ENCODE results near the gene SPCS2. TPM values are rescaled to one million over a fixed set of nuclear protein-coding genes. Genes with fewer than 3 reads are reported as not detected.
"Not testable (repeated sequence)": the region's sequence is repeated elsewhere in the genome, so short reads cannot be mapped to it uniquely, and the experiment has no call there.

SPCS2 gene
- total RNA-seq, 1 experiment from 2014 or later = 175 TPM

GRCh38 chr11:74984730-74985129 is 35.7 kb downstream of the SPCS2 start:
- DNase-seq = no peak
- Histone ChIP-seq H3K9me3 (ENCODE audit: insufficient read depth, low read depth) (no peaks in the 10 kb centered on the region), H3K27ac (no peak overlapping the region), H3K4me3 (no peak overlapping the region), H3K36me3 (ENCODE audit: low read depth) (no peaks in the 10 kb centered on the region), H3K79me2 (ENCODE audit: low read depth) (no peaks in the 10 kb centered on the region), H3K27me3 (ENCODE audit: insufficient read depth, low read depth) (no peaks in the 10 kb centered on the region), H3K4me1 (replicated peaks; ENCODE audit: insufficient read depth) (peaks cover 2% of the 10 kb centered on the region), H4K20me1 (ENCODE audit: insufficient read depth) (no peaks in the 10 kb centered on the region), H3F3A (ENCODE audit: insufficient read depth, low read depth) (peaks cover 18% of the 10 kb centered on the region; the same call in 1 of the 2 replicates), H3K9me2 (ENCODE audit: insufficient read depth) (no peaks in the 10 kb centered on the region), H2AFZ (no peak overlapping the region), H3K4me2 (no peak overlapping the region)
- no TSS peak for BruUV-seq (replicated peaks)
- CTCF ChIA-PET = no interaction called here
- POLR2A ChIA-PET (ENCODE audit: unreplicated experiment) = no interaction called here
- TF ChIP-seq EZH2 (IDR thresholded peaks at IDR 0.05; ENCODE audit: low read depth) (no peak), CTCF (conservative IDR thresholded peaks at IDR 0.05) (no peak)
- intact Hi-C loops (cut with micrococcal nuclease; ENCODE audit: unreplicated experiment) = loop anchor here (5.0 kb wide), 1 partner anchor 32 kb away; no protein-coding TSS in a partner anchor

- CTCF ChIA-PET = interaction anchor here (0.6 to 1.1 kb wide), 3 partner anchors 51 to 259 kb away, joined by 3 to 9 read pairs (median 3); no protein-coding TSS in a partner anchor
- TF ChIP-seq CTCF (conservative IDR thresholded peaks at IDR 0.05) (no peak), EZH2 (IDR thresholded peaks at IDR 0.05; ENCODE audit: low read depth) (no peak)
- Histone ChIP-seq H3K4me1 (replicated peaks; ENCODE audit: insufficient read depth) (peaks cover 9% of the 10 kb centered on the region), H3K4me3 (peak within 1 kb of the TSS; percentile 77), H3K79me2 (ENCODE audit: low read depth) (peaks cover 18% of the 10 kb centered on the region; the same call in 1 of the 2 replicates), H4K20me1 (ENCODE audit: insufficient read depth) (no peaks in the 10 kb centered on the region), H3K9me2 (ENCODE audit: insufficient read depth) (no peaks in the 10 kb centered on the region), H3K9me3 (ENCODE audit: insufficient read depth, low read depth) (no peaks in the 10 kb centered on the region), H3K27me3 (ENCODE audit: insufficient read depth, low read depth) (no peaks in the 10 kb centered on the region), H2AFZ (peak within 1 kb of the TSS; percentile 99), H3F3A (ENCODE audit: insufficient read depth, low read depth) (peaks cover 18% of the 10 kb centered on the region; the same call in 1 of the 2 replicates), H3K36me3 (ENCODE audit: low read depth) (no peaks in the 10 kb centered on the region), H3K4me2 (peak within 1 kb of the TSS; percentile 84), H3K27ac (0 out of 2 replicates have a peak within 1 kb of the TSS, but pooled peaks have one; percentile 30)
- DNase-seq = peak; percentile 75 to 81
- intact Hi-C loops (cut with micrococcal nuclease; ENCODE audit: unreplicated experiment) = loop anchor here (5.0 kb wide), 1 partner anchor 36 kb away; no protein-coding TSS in a partner anchor
- TSS peak; percentile 47 for BruUV-seq (replicated peaks)
- POLR2A ChIA-PET (ENCODE audit: unreplicated experiment) = interaction anchor here (0.5 to 0.6 kb wide), 4 partner anchors 356 to 1905 kb away, joined by 3 to 16 read pairs (median 6); no protein-coding TSS in a partner anchor
These were observed 39.6 kb downstream of the SPCS2 start, which contains the start of gene NEU3 for GRCh38 chr11:74988541-74989259. Gene NEU3, plus strand, starts transcription at chr11:74988933. Its CDS starts 128 bp downstream, at chr11:74989061.

- Histone ChIP-seq H2AFZ (peak overlapping the region; percentile 99), H3K9me3 (ENCODE audit: insufficient read depth, low read depth) (no peaks in the 10 kb centered on the region), H3K4me1 (replicated peaks; ENCODE audit: insufficient read depth) (peaks cover 9% of the 10 kb centered on the region), H3K27ac (no peak overlapping the region), H3K27me3 (ENCODE audit: insufficient read depth, low read depth) (no peaks in the 10 kb centered on the region), H3K9me2 (ENCODE audit: insufficient read depth) (no peaks in the 10 kb centered on the region), H3K4me3 (peak overlapping the region; percentile 77), H3K36me3 (ENCODE audit: low read depth) (no peaks in the 10 kb centered on the region), H3F3A (ENCODE audit: insufficient read depth, low read depth) (peaks cover 18% of the 10 kb centered on the region; the same call in 1 of the 2 replicates), H3K4me2 (peak overlapping the region; percentile 84), H3K79me2 (ENCODE audit: low read depth) (peaks cover 18% of the 10 kb centered on the region; the same call in 1 of the 2 replicates), H4K20me1 (ENCODE audit: insufficient read depth) (no peaks in the 10 kb centered on the region)
- POLR2A ChIA-PET (ENCODE audit: unreplicated experiment) = interaction anchor here (0.6 kb wide), 1 partner anchor 356 kb away, joined by 4 read pairs; no protein-coding TSS in a partner anchor
- no peak for DNase-seq
- no TSS peak for BruUV-seq (replicated peaks)
- intact Hi-C loops (cut with micrococcal nuclease; ENCODE audit: unreplicated experiment) = loop anchor here (5.0 kb wide), 1 partner anchor 37 kb away; no protein-coding TSS in a partner anchor
- no peak for TF ChIP-seq CTCF (conservative IDR thresholded peaks at IDR 0.05)
- no peak for TF ChIP-seq EZH2 (IDR thresholded peaks at IDR 0.05; ENCODE audit: low read depth)
- CTCF ChIA-PET = interaction anchor here (0.6 to 1.1 kb wide), 4 partner anchors 52 to 258 kb away, joined by 3 to 9 read pairs (median 3); no protein-coding TSS in a partner anchor
These were observed 40.2 kb downstream of the SPCS2 start for GRCh38 chr11:74989260-74989638.

- peak overlapping the region; percentile 84 for H3K4me2 ChIP-seq
- POLR2A ChIA-PET (ENCODE audit: unreplicated experiment) = not testable (repeated sequence)
These were observed 41.1 kb downstream of the SPCS2 start for GRCh38 chr11:74990150-74990549.

More at GRCh38 chr11:74990150-74990549, 41.1 kb downstream of the SPCS2 start:
- H3K9me3 ChIP-seq (ENCODE audit: insufficient read depth, low read depth); H3K9me2 ChIP-seq (ENCODE audit: insufficient read depth); H3K27me3 ChIP-seq (ENCODE audit: insufficient read depth, low read depth); DNase-seq; H3K4me1 ChIP-seq (replicated peaks; ENCODE audit: insufficient read depth); intact Hi-C loops (cut with micrococcal nuclease; ENCODE audit: unreplicated experiment); H3K27ac ChIP-seq; H3K36me3 ChIP-seq (ENCODE audit: low read depth); H4K20me1 ChIP-seq (ENCODE audit: insufficient read depth); BruUV-seq (replicated peaks): not testable (repeated sequence)
- CTCF ChIA-PET = interaction anchor here (0.6 to 1.0 kb wide), 2 partner anchors 60 kb away, joined by 3 to 4 read pairs; no protein-coding TSS in a partner anchor
- Histone ChIP-seq H3F3A (ENCODE audit: insufficient read depth, low read depth) (peaks cover 18% of the 10 kb centered on the region; the same call in 1 of the 2 replicates), H3K79me2 (ENCODE audit: low read depth) (peaks cover 18% of the 10 kb centered on the region; the same call in 1 of the 2 replicates), H2AFZ (peak overlapping the region; percentile 99; the same call in 1 of the 2 replicates), H3K4me3 (peak overlapping the region; percentile 77)
